Hepatic stellate cell (primary cell): ENCODE data around the gene GHR.

ENCODE experiments used
- DNase-seq: peaks from one replicate; pipeline ENCODE4 v3.0.0; 2011; ENCODE audit warnings: low spot score

GHR gene

GRCh38 chr5:42516282-42517042, 93.2 kb downstream of the GHR start:
- DNase-seq = no peak

- DNase-seq = no peak
Measured at GRCh38 chr5:42517164-42517563, 93.9 kb downstream of the GHR start.

GRCh38 chr5:42518595-42519221, 95.5 kb downstream of the GHR start:
- no peak for DNase-seq

GRCh38 chr5:42520203-42520602, 97.0 kb downstream of the GHR start:
- DNase-seq = no peak

GRCh38 chr5:42520957-42521356, 97.7 kb downstream of the GHR start:
- DNase-seq = no peak

GRCh38 chr5:42521406-42521805, 98.2 kb downstream of the GHR start:
- DNase-seq = no peak

- no peak for DNase-seq
Measured at GRCh38 chr5:42522783-42523182, 99.5 kb downstream of the GHR start.

- DNase-seq = no peak
Measured at GRCh38 chr5:42526179-42526578, 102.9 kb downstream of the GHR start.

GRCh38 chr5:42531611-42532010, 108.4 kb downstream of the GHR start:
- DNase-seq = no peak

- DNase-seq = no peak
Measured at GRCh38 chr5:42542106-42542505, 118.9 kb downstream of the GHR start.

- no peak for DNase-seq
Measured at GRCh38 chr5:42543774-42544173, 120.5 kb downstream of the GHR start.

- no peak for DNase-seq
Measured at GRCh38 chr5:42545038-42545437, 121.8 kb downstream of the GHR start.

- no peak for DNase-seq
Measured at GRCh38 chr5:42547141-42547540, 123.9 kb downstream of the GHR start.

GRCh38 chr5:42547894-42548293, 124.7 kb downstream of the GHR start:
- DNase-seq = no peak

- no peak for DNase-seq
Measured at GRCh38 chr5:42552597-42552996, 129.4 kb downstream of the GHR start.

GRCh38 chr5:42553461-42553860, 130.2 kb downstream of the GHR start:
- DNase-seq = no peak

- no peak for DNase-seq
Measured at GRCh38 chr5:42555010-42555409, 131.8 kb downstream of the GHR start.

GRCh38 chr5:42555797-42556196, 132.6 kb downstream of the GHR start:
- no peak for DNase-seq

GRCh38 chr5:42557689-42558088, 134.4 kb downstream of the GHR start:
- no peak for DNase-seq

- no peak for DNase-seq
Measured at GRCh38 chr5:42561656-42562055, 138.4 kb downstream of the GHR start.

GRCh38 chr5:42564689-42565356, 141.6 kb downstream of the GHR start:
- no peak for DNase-seq

GRCh38 chr5:42566652-42567295, 143.5 kb downstream of the GHR start:
- no peak for DNase-seq

GRCh38 chr5:42569325-42569724, 146.1 kb downstream of the GHR start:
- DNase-seq = no peak
